Heart right ventricle (tissue), 16 donors: ENCODE results near the gene DNTTIP2. TPM values are rescaled to one million over a fixed set of nuclear protein-coding genes. Genes with fewer than 3 reads are reported as not detected.

Experiments
- ATAC-seq, 8 donors: fragments of 200-7000 bp; cut with Tn5 transposase; one replicate each; pipeline ENCODE4 v1.9.1; 2020; ENCODE audit warnings: mild to moderate bottlenecking in 8 of 8, moderate library complexity in 8 of 8, moderate number of reproducible peaks in 1 of 8
- DNase-seq, 2 donors: peaks; one replicate each; pipeline ENCODE4 v3.0.0-alpha.2; 2020
- H3K27ac ChIP-seq, 10 donors: fragments of 200-600 bp; sonication (generic) in 2 of 10; one replicate each; pipeline versions ENCODE4 v1.5.0 to v1.8.0; 2020 to 2022; ENCODE audit warnings: mild to moderate bottlenecking in 3 of 10
- H3K27me3 ChIP-seq, 7 donors: fragments of 200-600 bp; one replicate each; pipeline ENCODE4 v1.8.0; 2021 to 2022; ENCODE audit warnings: mild to moderate bottlenecking in 2 of 7
- H3K36me3 ChIP-seq, 9 donors: fragments of 200-600 bp; sonication (generic) in 1 of 9; one replicate each; pipeline versions ENCODE4 v1.5.0 to v1.8.0; 2020 to 2022; ENCODE audit warnings: mild to moderate bottlenecking in 2 of 9
- H3K4me1 ChIP-seq, 9 donors: fragments of 200-600 bp; sonication (generic) in 1 of 9; one replicate each; pipeline versions ENCODE4 v1.5.0 to v1.8.0; 2020 to 2022; ENCODE audit warnings: mild to moderate bottlenecking in 4 of 9
- H3K4me3 ChIP-seq, 10 donors: fragments of 200-600 bp; sonication (generic) in 2 of 10; one replicate each; pipeline versions ENCODE4 v1.5.0 to v1.8.0; 2020 to 2022; ENCODE audit warnings: mild to moderate bottlenecking in 7 of 10, moderate library complexity in 2 of 10
- H3K9me3 ChIP-seq, 11 donors: fragments of 200-600 bp in 10 of 11; sonication (generic) in 2 of 11; one replicate each; pipeline versions ENCODE4 v1.5.0 to v1.8.0; 2013 to 2022; ENCODE audit warnings: mild to moderate bottlenecking in 2 of 11, control low read depth in 1 of 11, moderate library complexity in 1 of 11
- WGBS, 2 donors: extraction: QIAGEN DNeasy Blood & Tissue Kit; methylation state at CpG; one replicate each; pipeline ENCODE4 v1.1.7; 2013; ENCODE audit warnings: inconsistent platforms in 1 of 2; 5-methylcytosine and 5-hydroxymethylcytosine counted together
- intact Hi-C, 10 donors: fragments of 100-400 bp; cut with DNase I; formaldehyde crosslinking; loops; one replicate each; pipeline versions ENCODE4 v1.11.1 to v1.14.2; 2022
- polyA plus RNA-seq, 2 donors: library from polyadenylated mRNA; stranded (reverse); fragments of 200-250 nt; gene quantifications; one replicate each; pipeline ENCODE4 v1.2.3, GENCODE V29; 2013
- total RNA-seq, 10 donors: library from RNA; stranded (reverse); fragmentation: NEBNext Ultra II Directional in 3 of 10; extraction: Animal tissue kit (Norgen Biotek cat#: 25700) in 3 of 10; gene quantifications; one replicate each; pipeline versions ENCODE4 v1.2.1 to v1.2.4, GENCODE V29; 2021 to 2023
- TF ChIP-seq, protein P1 (sequence below), 9 donors: fragments of 200-600 bp; sonication (generic) in 2 of 9; IDR thresholded peaks; one replicate each; pipeline versions ENCODE4 v1.5.0 to v1.8.0; 2021 to 2022; ENCODE audit warnings: antibody characterized with exemption in 9 of 9, mild to moderate bottlenecking in 5 of 9, moderate library complexity in 1 of 9
- donor health status: Arrhythmogenic right ventricular cardiomyopathy.
- donor health status: ischemic (EF 13 %, LVEDD 7.1; RV severe dilation, severe dysfunction).
- donor health status: healthy with polysubstance abuse.
- donor health status: DM: no; HTN: yes; CAD: no.
- donor health status: DM: no; HTN: no; CAD: no.
- donor health status: ischemic (EF 25% LVEDD 6.9; RV normal size, moderate dysfunction).
- donor health status: ischemic (EF 25% LVEDD 5.7; RV mildly dilated, moderate dysfunction).
- donor health status: healthy.
- donor health status: DM: yes; HTN: yes; CAD: no.
- donor health status: Ischemic cardiomyopathy.
- donor health status: ischemic (EF 35%, LVEDD 5.7; RV mildly dilated, moderate dysfunction).
- donor health status: nonischemic (EF 11% LVEDD 7.7; RV severe dilation, severe dysfunction).
- donor health status: DM: yes; HTN: yes; CAD: no.
- donor health status: PGD.
- donor health status: ischemic (EF 29% LVEDD 5.4; RV normal size, mild dysfunction).
- donor health status: nonischemic (EF 23%, LVEDD 6.1; RV moderate dilation, normal function).

DNTTIP2 gene
- total and polyA plus RNA-seq, 12 donors: 33.9 to 64.7 (median 41.7) TPM

- Histone ChIP-seq H3K9me3 (no peaks in the 10 kb centered on the region), H3K27ac (no peak overlapping the region), H3K27me3 (no peaks in the 10 kb centered on the region), H3K4me1 (peaks cover 0 to 34% (median 20%) of the 10 kb centered on the region in 9 donors), H3K4me3 (no peak overlapping the region), H3K36me3 (no peaks in the 10 kb centered on the region)
- no peak for DNase-seq
- no peak for ATAC-seq
- WGBS, 2 donors: 77 to 80% methylated on average over 10 of the region's 10 CpGs
- TF ChIP-seq, protein P1, sequence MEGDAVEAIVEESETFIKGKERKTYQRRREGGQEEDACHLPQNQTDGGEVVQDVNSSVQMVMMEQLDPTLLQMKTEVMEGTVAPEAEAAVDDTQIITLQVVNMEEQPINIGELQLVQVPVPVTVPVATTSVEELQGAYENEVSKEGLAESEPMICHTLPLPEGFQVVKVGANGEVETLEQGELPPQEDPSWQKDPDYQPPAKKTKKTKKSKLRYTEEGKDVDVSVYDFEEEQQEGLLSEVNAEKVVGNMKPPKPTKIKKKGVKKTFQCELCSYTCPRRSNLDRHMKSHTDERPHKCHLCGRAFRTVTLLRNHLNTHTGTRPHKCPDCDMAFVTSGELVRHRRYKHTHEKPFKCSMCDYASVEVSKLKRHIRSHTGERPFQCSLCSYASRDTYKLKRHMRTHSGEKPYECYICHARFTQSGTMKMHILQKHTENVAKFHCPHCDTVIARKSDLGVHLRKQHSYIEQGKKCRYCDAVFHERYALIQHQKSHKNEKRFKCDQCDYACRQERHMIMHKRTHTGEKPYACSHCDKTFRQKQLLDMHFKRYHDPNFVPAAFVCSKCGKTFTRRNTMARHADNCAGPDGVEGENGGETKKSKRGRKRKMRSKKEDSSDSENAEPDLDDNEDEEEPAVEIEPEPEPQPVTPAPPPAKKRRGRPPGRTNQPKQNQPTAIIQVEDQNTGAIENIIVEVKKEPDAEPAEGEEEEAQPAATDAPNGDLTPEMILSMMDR (IDR thresholded peaks at IDR 0.05): no peak
- intact Hi-C loops: loop anchor here in 1 of 10 donors (5.0 kb wide), 1 partner anchor 383 kb away; no protein-coding TSS in a partner anchor
Observed at GRCh38 chr1:93820554-93821422, 58.2 kb downstream of the DNTTIP2 start.

- peak overlapping the region in 1 of 10 donors; percentile 48 for H3K27ac ChIP-seq
- H3K9me3 ChIP-seq: no peaks in the 10 kb centered on the region
- H3K27me3 ChIP-seq: no peaks in the 10 kb centered on the region
- TF ChIP-seq, protein P1 (IDR thresholded peaks at IDR 0.05): no peak
- intact Hi-C loops: loop anchor here in 4 of 10 donors (5.0 to 10.0 kb wide), 3 partner anchors 96 to 384 kb away; partner anchors contain the start of gene BCAR3 (in 1 of the 4)
- H3K4me1 ChIP-seq: peaks cover 2 to 45% (median 30%) of the 10 kb centered on the region in 9 donors
- H3K4me3 ChIP-seq: no peak overlapping the region
- no peak for DNase-seq
- no peaks in the 10 kb centered on the region for H3K36me3 ChIP-seq
- no peak for ATAC-seq
Observed at GRCh38 chr1:93818570-93818959, 60.4 kb downstream of the DNTTIP2 start.

GRCh38 chr1:93817819-93818569 is 61.0 kb downstream of the DNTTIP2 start:
- intact Hi-C loops: loop anchor here in 4 of 10 donors (5.0 to 10.0 kb wide), 3 partner anchors 96 to 383 kb away; partner anchors contain the start of gene BCAR3 (in 1 of the 4)
- TF ChIP-seq, protein P1 (IDR thresholded peaks at IDR 0.05): no peak
- no peaks in the 10 kb centered on the region for H3K9me3 ChIP-seq
- ATAC-seq (no peak), DNase-seq (no peak)
- 86 to 87% methylated on average over 12 of the region's 12 CpGs for WGBS, 2 donors
- no peaks in the 10 kb centered on the region for H3K27me3 ChIP-seq
- no peaks in the 10 kb centered on the region for H3K36me3 ChIP-seq
- H3K4me1 ChIP-seq: peaks cover 2 to 51% (median 31%) of the 10 kb centered on the region in 9 donors
- no peak overlapping the region for H3K4me3 ChIP-seq
- H3K27ac ChIP-seq: peak overlapping the region in 6 of 10 donors; percentile 23 to 72 (median 53)
